ENCODE data around the gene TRDN. TPM values are rescaled to one million over a fixed set of nuclear protein-coding genes. Genes with fewer than 3 reads are reported as not detected.
"Not testable (repeated sequence)": the region's sequence is repeated elsewhere in the genome, so short reads cannot be mapped to it uniquely, and the experiment has no call there.

The TRDN gene
- total RNA-seq, 1 donor from 2014 or later, result not detected

DNA sequence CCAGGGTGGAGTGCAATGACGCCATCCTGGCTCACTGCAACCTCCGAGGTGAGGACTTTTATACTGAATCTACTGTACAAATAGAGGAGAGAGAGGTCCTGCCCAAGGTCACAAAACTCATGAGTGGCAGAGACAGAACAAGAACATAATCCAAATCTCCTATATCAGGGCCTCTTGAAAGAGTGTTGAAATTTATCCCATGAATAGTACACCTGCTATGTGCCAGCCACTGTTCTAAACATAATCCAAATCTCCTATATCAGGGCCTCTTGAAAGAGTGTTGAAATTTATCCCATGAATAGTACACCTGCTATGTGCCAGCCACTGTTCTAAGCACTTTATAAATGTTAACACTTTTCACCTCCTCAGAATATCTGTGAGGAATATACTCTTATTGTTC lies 409.0 kb downstream of the TRDN start:
- not testable (repeated sequence) for H3K4me1 Mint-ChIP-seq (ENCODE audit: low read depth); H3K27ac Mint-ChIP-seq; DNase-seq (ENCODE audit: low spot score)

DNA sequence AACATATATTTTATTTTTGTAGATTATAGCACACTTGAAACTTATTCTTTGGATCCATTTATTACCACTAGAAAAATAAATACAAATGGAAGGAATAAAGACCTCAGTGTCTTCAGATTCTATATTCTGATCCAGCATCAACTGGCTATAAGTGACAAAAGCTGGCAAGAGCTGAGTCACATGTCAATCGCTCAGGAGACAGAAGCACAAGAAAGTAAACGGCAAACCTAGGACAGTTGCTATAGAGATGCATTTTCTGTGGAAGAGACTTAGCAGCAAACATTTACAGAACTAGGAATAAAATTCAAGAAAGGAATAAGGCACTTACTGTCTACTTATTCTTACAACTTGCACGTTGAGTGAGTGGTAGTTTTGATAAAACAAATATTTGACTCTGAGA lies 410.4 kb downstream of the TRDN start:
- Mint-ChIP-seq H3K27me3 (ENCODE audit: low read depth) (no peaks in the 10 kb centered on the region), H3K4me3 (ENCODE audit: low read depth) (no peak overlapping the region), H3K4me1 (ENCODE audit: low read depth) (no peaks in the 10 kb centered on the region), H3K27ac (no peak overlapping the region), H3K36me3 (ENCODE audit: low read depth) (no peaks in the 10 kb centered on the region), H3K9me3 (no peaks in the 10 kb centered on the region)
- intact Hi-C loops (cut with micrococcal nuclease), result no loop called here
- DNase-seq (ENCODE audit: low spot score), result no peak

More for the DNA sequence above, 409.0 kb downstream of the TRDN start:
- H3K9me3 Mint-ChIP-seq; H3K27me3 Mint-ChIP-seq (ENCODE audit: low read depth); intact Hi-C loops (cut with micrococcal nuclease); H3K36me3 Mint-ChIP-seq (ENCODE audit: low read depth); H3K4me3 Mint-ChIP-seq (ENCODE audit: low read depth): not testable (repeated sequence)

DNA sequence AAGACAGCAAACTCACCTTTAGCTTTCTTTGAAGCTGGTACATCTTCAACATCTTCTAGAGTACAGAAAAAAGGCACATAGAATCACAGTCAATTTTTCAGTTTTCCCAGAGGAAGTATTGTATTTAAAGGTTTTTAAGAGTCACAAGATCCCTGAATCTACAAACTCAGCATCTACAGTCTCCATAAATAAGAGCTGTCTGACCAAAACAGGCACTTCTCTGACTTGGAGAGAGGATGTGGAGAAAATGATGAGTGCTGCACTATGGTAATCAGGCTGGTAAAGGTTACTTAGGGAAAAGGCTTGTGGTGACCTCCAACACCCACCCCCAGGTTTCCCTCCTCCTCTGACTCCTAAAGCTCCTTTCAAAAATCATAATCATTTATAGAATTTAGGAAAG lies 412.7 kb downstream of the TRDN start:
- Mint-ChIP-seq H3K27ac (no peak overlapping the region), H3K36me3 (ENCODE audit: low read depth) (no peaks in the 10 kb centered on the region), H3K4me3 (ENCODE audit: low read depth) (no peak overlapping the region), H3K4me1 (ENCODE audit: low read depth) (no peaks in the 10 kb centered on the region), H3K9me3 (no peaks in the 10 kb centered on the region), H3K27me3 (ENCODE audit: low read depth) (no peaks in the 10 kb centered on the region)
- DNase-seq (ENCODE audit: low spot score), result no peak
- intact Hi-C loops (cut with micrococcal nuclease), result no loop called here

DNA sequence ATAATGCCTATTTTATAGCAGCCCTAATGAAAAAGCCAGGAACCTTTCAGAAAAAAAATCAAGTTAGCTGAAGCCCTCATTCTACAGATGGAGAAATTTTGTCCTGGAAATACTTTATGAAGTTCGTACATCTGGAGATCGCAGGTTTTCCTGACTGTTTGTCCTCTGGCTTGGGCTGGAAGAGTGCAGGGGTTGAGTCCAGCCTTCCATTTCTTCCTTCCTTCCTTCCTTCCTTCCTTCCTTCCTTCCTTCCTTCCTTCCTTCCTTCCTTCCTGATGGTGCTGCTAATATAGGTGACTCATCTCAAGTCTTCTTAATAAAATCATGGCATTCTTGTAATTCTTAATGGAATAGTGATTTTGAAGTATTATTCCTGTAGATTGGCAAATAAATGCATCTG lies 413.3 kb downstream of the TRDN start:
- Mint-ChIP-seq H3K4me3 (ENCODE audit: low read depth) (no peak overlapping the region), H3K36me3 (ENCODE audit: low read depth) (no peaks in the 10 kb centered on the region), H3K4me1 (ENCODE audit: low read depth) (no peaks in the 10 kb centered on the region), H3K27me3 (ENCODE audit: low read depth) (no peaks in the 10 kb centered on the region), H3K9me3 (no peaks in the 10 kb centered on the region), H3K27ac (no peak overlapping the region)
- no peak for DNase-seq (ENCODE audit: low spot score)
- intact Hi-C loops (cut with micrococcal nuclease), result no loop called here

DNA sequence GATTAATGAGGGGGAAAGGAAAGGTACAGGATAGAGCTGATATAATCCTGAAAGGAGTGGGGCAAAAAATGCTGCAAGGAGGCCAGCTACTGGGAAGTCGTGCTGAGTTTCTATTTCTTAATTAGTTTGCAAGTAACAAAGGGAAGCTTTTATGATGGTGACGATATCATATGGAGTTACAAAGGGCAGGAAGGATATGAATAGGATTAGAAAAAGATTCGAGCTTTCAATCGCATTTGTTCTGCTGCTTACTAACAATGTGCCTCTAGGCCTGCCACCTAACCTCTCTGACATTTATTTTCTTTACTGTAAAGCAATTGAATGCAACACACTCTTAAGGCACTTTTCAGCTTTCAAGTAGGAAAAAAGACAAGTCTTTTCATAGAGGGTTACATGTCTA lies 421.5 kb downstream of the TRDN start:
- Mint-ChIP-seq H3K36me3 (ENCODE audit: low read depth) (no peaks in the 10 kb centered on the region), H3K9me3 (no peaks in the 10 kb centered on the region), H3K27me3 (ENCODE audit: low read depth) (no peaks in the 10 kb centered on the region), H3K4me3 (ENCODE audit: low read depth) (no peak overlapping the region), H3K4me1 (ENCODE audit: low read depth) (no peaks in the 10 kb centered on the region), H3K27ac (no peak overlapping the region)
- no peak for DNase-seq (ENCODE audit: low spot score)
- intact Hi-C loops (cut with micrococcal nuclease), result no loop called here

DNA sequence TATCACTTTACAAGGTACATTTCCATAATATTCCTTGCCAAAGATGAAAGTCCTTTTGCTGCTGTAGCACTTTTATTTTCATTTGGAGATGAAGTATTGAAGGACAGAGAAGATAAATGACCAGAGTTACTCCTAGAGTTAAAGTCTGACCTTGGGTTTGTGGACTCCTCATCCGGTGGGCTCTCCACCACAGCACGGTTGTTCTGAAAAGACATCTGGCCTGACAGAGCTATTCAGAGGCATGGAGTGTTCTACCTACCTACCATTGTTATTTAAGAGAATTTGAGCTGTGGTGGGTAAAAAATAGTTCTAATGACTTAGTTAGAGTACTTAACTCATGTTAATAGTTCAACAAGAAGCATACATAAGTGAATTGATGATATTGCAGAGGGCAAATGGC lies 422.3 kb downstream of the TRDN start:
- intact Hi-C loops (cut with micrococcal nuclease), result no loop called here
- H3K27me3 Mint-ChIP-seq (ENCODE audit: low read depth), result no peaks in the 10 kb centered on the region
- no peaks in the 10 kb centered on the region for H3K4me1 Mint-ChIP-seq (ENCODE audit: low read depth)
- no peaks in the 10 kb centered on the region for H3K36me3 Mint-ChIP-seq (ENCODE audit: low read depth)
- DNase-seq (ENCODE audit: low spot score), result no peak
- H3K4me3 Mint-ChIP-seq (ENCODE audit: low read depth), result no peak overlapping the region
- H3K27ac Mint-ChIP-seq, result no peak overlapping the region
- H3K9me3 Mint-ChIP-seq, result no peaks in the 10 kb centered on the region

DNA sequence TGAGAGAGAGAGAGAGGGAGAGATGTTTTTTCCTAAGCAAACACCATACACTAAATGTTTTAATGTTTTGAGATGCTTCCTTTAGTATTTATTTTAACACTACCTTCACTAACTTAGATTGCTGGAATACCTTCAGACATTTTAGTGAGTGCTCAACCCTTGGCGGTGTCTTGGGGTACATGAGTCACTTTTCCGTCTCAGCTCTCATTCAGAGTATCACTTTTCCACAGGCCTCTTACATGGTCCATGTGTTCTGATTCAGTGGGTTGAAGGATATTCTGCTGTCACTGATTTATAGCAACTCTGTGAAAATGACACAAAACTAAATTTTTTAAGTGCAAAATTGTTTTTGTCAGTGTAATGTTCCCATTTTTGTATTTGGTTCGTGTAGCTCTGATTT lies 422.8 kb downstream of the TRDN start:
- H3K27me3 Mint-ChIP-seq (ENCODE audit: low read depth), result no peaks in the 10 kb centered on the region
- H3K4me1 Mint-ChIP-seq (ENCODE audit: low read depth), result no peaks in the 10 kb centered on the region
- H3K27ac Mint-ChIP-seq, result no peak overlapping the region
- no peak overlapping the region for H3K4me3 Mint-ChIP-seq (ENCODE audit: low read depth)
- H3K9me3 Mint-ChIP-seq, result no peaks in the 10 kb centered on the region
- intact Hi-C loops (cut with micrococcal nuclease), result no loop called here
- DNase-seq (ENCODE audit: low spot score), result no peak
- no peaks in the 10 kb centered on the region for H3K36me3 Mint-ChIP-seq (ENCODE audit: low read depth)

DNA sequence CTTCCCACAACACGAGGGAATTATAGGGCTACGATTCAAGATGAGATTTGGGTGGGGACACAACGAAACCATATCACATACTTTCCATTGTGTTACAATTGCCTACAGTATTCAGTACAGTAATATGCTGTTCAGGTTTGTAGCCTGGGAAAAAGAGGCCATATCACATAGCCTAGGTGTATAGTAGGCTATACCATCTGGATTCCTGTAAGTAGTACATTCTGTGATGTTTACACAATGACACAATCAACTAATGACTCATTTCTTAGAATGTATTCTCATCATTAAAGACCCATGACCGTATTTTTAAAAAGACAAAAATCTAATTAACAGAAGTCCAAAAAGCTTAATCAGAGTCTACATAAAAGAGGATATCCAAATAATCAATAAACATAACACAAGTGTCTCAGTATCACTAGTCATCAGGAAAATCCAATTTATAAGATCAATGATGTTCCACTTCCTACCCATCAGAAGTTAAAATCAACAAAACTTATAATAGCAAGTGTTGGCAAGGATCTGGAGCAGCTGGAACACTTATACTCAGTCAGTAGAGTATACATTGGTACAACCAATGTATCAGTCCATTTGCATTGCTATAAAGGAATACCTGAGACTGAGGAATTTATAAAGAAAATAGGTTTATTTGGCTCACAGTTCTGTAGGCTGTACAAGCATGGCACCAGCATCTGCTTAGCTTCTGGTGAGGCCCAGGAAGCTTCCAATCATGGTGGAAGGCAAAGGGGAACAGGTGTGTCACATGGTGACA lies 424.8 kb downstream of the TRDN start:
- no peaks in the 10 kb centered on the region for H3K36me3 Mint-ChIP-seq (ENCODE audit: low read depth)
- H3K4me3 Mint-ChIP-seq (ENCODE audit: low read depth), result no peak overlapping the region
- no peak for DNase-seq (ENCODE audit: low spot score)

DNA sequence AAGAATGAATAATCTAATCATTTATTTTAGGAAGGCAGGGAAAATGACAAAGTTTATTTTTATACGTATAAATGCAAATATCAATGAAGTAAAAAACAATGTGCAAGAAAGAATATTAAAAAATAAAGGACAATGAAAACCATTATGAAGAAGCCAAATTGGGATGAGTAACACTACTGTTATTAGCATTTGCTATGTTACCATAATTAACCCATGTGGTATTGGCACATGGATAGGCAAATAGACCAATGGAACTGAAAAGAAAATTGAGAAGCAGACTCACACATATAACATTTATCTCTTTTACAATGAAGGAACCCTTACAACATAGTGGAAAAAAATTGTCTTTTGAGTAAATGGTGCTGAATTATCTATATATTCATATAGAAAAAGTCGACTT lies 426.1 kb downstream of the TRDN start:
- H3K27ac Mint-ChIP-seq, result no peak overlapping the region
- no peak overlapping the region for H3K4me3 Mint-ChIP-seq (ENCODE audit: low read depth)
- intact Hi-C loops (cut with micrococcal nuclease), result no loop called here
- H3K36me3 Mint-ChIP-seq (ENCODE audit: low read depth), result no peaks in the 10 kb centered on the region
- H3K9me3 Mint-ChIP-seq, result no peaks in the 10 kb centered on the region
- H3K27me3 Mint-ChIP-seq (ENCODE audit: low read depth), result no peaks in the 10 kb centered on the region
- no peak for DNase-seq (ENCODE audit: low spot score)
- H3K4me1 Mint-ChIP-seq (ENCODE audit: low read depth), result no peaks in the 10 kb centered on the region

More for the DNA sequence above, 424.8 kb downstream of the TRDN start:
- no peaks in the 10 kb centered on the region for H3K4me1 Mint-ChIP-seq (ENCODE audit: low read depth)
- H3K27ac Mint-ChIP-seq, result no peak overlapping the region
- H3K27me3 Mint-ChIP-seq (ENCODE audit: low read depth), result no peaks in the 10 kb centered on the region
- intact Hi-C loops (cut with micrococcal nuclease), result no loop called here
- H3K9me3 Mint-ChIP-seq, result no peaks in the 10 kb centered on the region

DNA sequence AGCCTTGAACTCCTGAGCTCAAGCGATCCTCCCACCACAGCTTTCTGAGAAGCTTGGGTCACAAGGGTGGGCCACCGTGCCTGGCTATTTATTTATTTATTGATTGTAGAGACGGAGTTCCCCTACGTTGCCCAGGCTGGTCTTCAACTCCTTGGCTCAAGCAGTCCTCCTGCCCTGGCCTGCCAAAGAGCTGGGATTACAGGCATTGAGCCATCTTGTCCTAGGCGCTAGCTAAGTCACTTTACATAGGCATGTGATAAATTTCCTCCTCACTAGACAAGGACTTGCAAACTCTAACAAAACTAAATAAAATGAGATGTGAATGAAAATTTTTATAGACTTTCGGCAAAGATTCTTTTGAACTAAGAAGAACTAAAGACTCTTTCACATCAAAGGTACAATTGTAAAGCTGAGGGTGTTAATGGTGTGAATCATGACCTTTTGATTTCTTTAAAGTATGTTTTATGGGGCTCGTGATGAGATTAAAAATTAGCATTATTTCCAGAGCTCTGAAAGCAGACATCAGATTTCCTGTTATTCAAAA lies 428.7 kb downstream of the TRDN start:
- DNase-seq (ENCODE audit: low spot score), result no peak
- Mint-ChIP-seq H3K27me3 (ENCODE audit: low read depth) (no peaks in the 10 kb centered on the region), H3K4me1 (ENCODE audit: low read depth) (no peaks in the 10 kb centered on the region), H3K36me3 (ENCODE audit: low read depth) (no peaks in the 10 kb centered on the region), H3K27ac (no peak overlapping the region), H3K4me3 (ENCODE audit: low read depth) (no peak overlapping the region), H3K9me3 (no peaks in the 10 kb centered on the region)
- intact Hi-C loops (cut with micrococcal nuclease), result no loop called here

DNA sequence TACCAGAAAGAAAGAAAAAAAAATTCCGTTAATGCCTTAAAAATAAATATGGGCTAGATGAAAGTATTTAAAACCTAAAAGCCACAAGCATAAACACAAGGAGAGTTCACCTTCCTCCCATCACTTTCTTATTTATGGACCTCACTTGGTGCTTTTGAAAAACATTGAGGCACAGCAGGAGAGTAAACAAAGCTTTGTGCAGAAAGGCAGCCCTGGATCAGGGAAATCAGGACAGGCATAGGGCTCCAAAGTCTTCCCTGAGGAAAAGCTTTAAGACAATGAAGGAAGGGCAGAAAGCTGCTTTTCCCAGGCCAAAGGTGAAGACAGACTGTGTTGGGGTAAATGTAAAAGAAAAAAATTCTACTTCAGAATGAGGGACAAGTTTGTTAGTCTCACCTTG lies 432.8 kb downstream of the TRDN start:
- Mint-ChIP-seq H3K4me1 (ENCODE audit: low read depth) (no peaks in the 10 kb centered on the region), H3K27me3 (ENCODE audit: low read depth) (no peaks in the 10 kb centered on the region), H3K4me3 (ENCODE audit: low read depth) (no peak overlapping the region), H3K36me3 (ENCODE audit: low read depth) (no peaks in the 10 kb centered on the region), H3K27ac (no peak overlapping the region), H3K9me3 (peaks cover 7% of the 10 kb centered on the region)
- DNase-seq (ENCODE audit: low spot score), result no peak
- intact Hi-C loops (cut with micrococcal nuclease), result no loop called here

DNA sequence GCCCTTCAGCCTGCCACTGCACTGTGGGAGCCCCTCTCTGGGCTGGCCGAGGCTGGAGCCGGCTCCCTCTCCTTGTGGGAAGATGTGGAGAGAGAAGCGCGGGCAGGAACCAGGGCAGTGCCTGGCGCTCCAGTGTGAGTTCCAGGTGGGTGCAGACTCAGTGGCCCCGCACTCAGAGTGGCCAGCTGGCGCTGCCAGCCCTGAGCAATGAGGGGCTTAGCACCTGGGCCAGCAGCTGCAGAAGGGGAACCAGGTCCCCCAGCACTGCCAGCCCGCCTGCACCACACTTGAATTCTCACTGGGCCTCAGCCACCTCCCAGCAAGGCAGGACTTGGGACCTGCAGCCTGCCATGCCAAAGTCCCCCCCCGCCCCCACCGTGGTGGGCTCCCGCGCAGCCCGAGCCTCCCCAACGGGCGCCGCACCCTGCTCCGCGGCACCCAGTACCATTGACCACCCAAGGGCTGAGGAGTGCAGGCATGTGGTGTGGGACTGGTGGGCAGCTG lies 434.8 kb downstream of the TRDN start:
- Mint-ChIP-seq H3K4me1 (ENCODE audit: low read depth) (no peaks in the 10 kb centered on the region), H3K4me3 (ENCODE audit: low read depth) (no peak overlapping the region), H3K36me3 (ENCODE audit: low read depth) (no peaks in the 10 kb centered on the region), H3K27me3 (ENCODE audit: low read depth) (no peaks in the 10 kb centered on the region), H3K9me3 (peaks cover 7% of the 10 kb centered on the region), H3K27ac (no peak overlapping the region)
- intact Hi-C loops (cut with micrococcal nuclease), result no loop called here
- DNase-seq (ENCODE audit: low spot score), result no peak

DNA sequence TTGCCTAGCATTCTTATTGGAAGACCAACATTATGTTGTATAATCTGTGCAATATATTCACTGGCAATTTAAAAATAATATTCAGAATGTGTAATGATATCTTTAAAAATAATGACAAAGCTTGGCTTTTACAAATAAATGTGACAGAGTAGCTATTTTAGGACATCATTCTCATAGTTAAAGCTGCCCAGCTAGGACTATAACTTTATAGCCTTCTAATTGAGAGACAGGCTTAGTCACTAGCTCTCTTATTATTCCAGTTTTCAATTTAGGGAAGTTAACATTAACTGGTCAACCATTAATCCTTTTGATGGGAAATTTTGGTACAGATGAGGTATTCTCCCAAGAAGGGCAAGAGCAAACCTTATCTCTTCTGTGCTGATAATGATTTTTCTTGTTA lies 443.5 kb downstream of the TRDN start:
- no peaks in the 10 kb centered on the region for H3K4me1 Mint-ChIP-seq (ENCODE audit: low read depth)
- intact Hi-C loops (cut with micrococcal nuclease), result no loop called here
- no peaks in the 10 kb centered on the region for H3K27me3 Mint-ChIP-seq (ENCODE audit: low read depth)

More for the DNA sequence above, 443.5 kb downstream of the TRDN start:
- H3K27ac Mint-ChIP-seq, result no peak overlapping the region
- H3K4me3 Mint-ChIP-seq (ENCODE audit: low read depth), result no peak overlapping the region
- H3K9me3 Mint-ChIP-seq, result no peaks in the 10 kb centered on the region
- no peak for DNase-seq (ENCODE audit: low spot score)
- no peaks in the 10 kb centered on the region for H3K36me3 Mint-ChIP-seq (ENCODE audit: low read depth)
